GM12878 (cell line): ENCODE measurements around the gene NQO1. TPM values are rescaled to one million over a fixed set of nuclear protein-coding genes. Genes with fewer than 3 reads are reported as not detected.
A peak's percentile ranks its signal among the peaks of the same experiment; 100 is the strongest.

Experiments used
- ATAC-seq: fragments of 200-7000 bp; cut with Tn5 transposase; 3 replicates; pipeline ENCODE4 v1.9.1; 2020; ENCODE audit warnings: mild to moderate bottlenecking, moderate library complexity
- BruUV-seq: library from RNA; stranded (reverse); fragments of 400-500 nt; replicated peaks from 2 replicates; lab custom pipeline; 2021; lab: Mats Ljungman, UMichigan
- CTCF ChIA-PET: fragments of 300-600 bp; sonication (Branson Sonifier 250); formaldehyde crosslinking; extraction: SDS; loops from one replicate; lab custom pipeline; 2021; ENCODE audit warnings: inconsistent platforms; lab: Yijun Ruan, JAX
- POLR2A ChIA-PET: fragments of 350-600 bp; formaldehyde crosslinking; extraction: SDS; loops from one replicate; lab custom pipeline; 2021; ENCODE audit warnings: inconsistent platforms; lab: Charles Lee
- RAD21 ChIA-PET: fragments of 300-600 bp; sonication (Branson Sonifier 250); formaldehyde crosslinking; loops from one replicate; lab custom pipeline; 2023; ENCODE audit warnings: antibody characterized with exemption; ENCODE audit not compliant: unreplicated experiment; lab: Charles Lee
- SMC1A ChIA-PET: fragments of 300-600 bp; sonication (Branson Sonifier 250); formaldehyde crosslinking; loops from one replicate; lab custom pipeline; 2023; ENCODE audit not compliant: unreplicated experiment, uncharacterized antibody; lab: Charles Lee
- DNase-seq: peaks from one replicate; pipeline ENCODE4 v3.0.0-alpha.2; 2011; ENCODE audit warnings: low read depth, low spot score
- FAIRE-seq: peaks from 3 replicates; lab custom pipeline; 2011; peaks lifted over from hg19 to GRCh38; lab: Jason Lieb, UNC
- H2AFZ ChIP-seq: 2 replicates; pipeline ENCODE4 v1.6.0; 2011; ENCODE audit warnings: low read depth, low read length, control low read depth; ENCODE audit not compliant: control insufficient read depth
- H3K27ac ChIP-seq: 2 replicates; pipeline ENCODE4 v1.5.1; 2011; ENCODE audit warnings: control low read depth; ENCODE audit not compliant: control insufficient read depth, insufficient read depth
- H3K27me3 ChIP-seq, 2 experiments: replicated peaks in 1 of 2; 2 replicates each; pipeline versions ENCODE4 v1.6.0 to v1.6.1; 2011; ENCODE audit warnings: low read length in 1 of 2; ENCODE audit not compliant: control insufficient read depth in 2 of 2, insufficient read depth in 2 of 2
- H3K36me3 ChIP-seq, 2 experiments: 2 replicates each; pipeline ENCODE4 v1.5.1; 2011; ENCODE audit warnings: low read length in 1 of 2; ENCODE audit not compliant: control insufficient read depth in 2 of 2, insufficient read depth in 2 of 2
- H3K4me1 ChIP-seq: 2 replicates; pipeline ENCODE4 v1.6.1; 2011; ENCODE audit warnings: mild to moderate bottlenecking, low read length, moderate library complexity, mixed read lengths; ENCODE audit not compliant: control insufficient read depth, insufficient read depth
- H3K4me2 ChIP-seq: 2 replicates; pipeline ENCODE4 v1.6.0; 2011; ENCODE audit warnings: control low read depth; ENCODE audit not compliant: control insufficient read depth, insufficient read depth
- H3K4me3 ChIP-seq: fragments of 200-600 bp; sonication (generic); 2 replicates; pipeline ENCODE4 v1.5.1; 2016
- H3K79me2 ChIP-seq: 2 replicates; pipeline ENCODE4 v1.6.0; 2011; ENCODE audit warnings: low read length; ENCODE audit not compliant: control insufficient read depth, insufficient read depth
- H3K9ac ChIP-seq: 2 replicates; pipeline ENCODE4 v1.8.0; 2011; ENCODE audit warnings: low read length, control low read depth, mixed read lengths; ENCODE audit not compliant: control insufficient read depth, insufficient read depth
- H3K9me3 ChIP-seq: replicated peaks from 3 replicates; pipeline ENCODE4 v1.5.1; 2011; ENCODE audit warnings: mild to moderate bottlenecking, low read length; ENCODE audit not compliant: control insufficient read depth, insufficient read depth
- H4K20me1 ChIP-seq: 2 replicates; pipeline ENCODE4 v1.6.0; 2011; ENCODE audit not compliant: control insufficient read depth, insufficient read depth
- BCL11A ChIP-seq: IDR thresholded peaks from 2 replicates; pipeline ENCODE4 v1.6.1; 2011; ENCODE audit warnings: low read depth, low read length
- NR2F1 ChIP-seq: fragments of 450-650 bp; conservative IDR thresholded peaks from 2 replicates; pipeline ENCODE4 v1.6.1; 2017; ENCODE audit warnings: mild to moderate bottlenecking
- SREBF2 ChIP-seq: IDR thresholded peaks from 2 replicates; pipeline ENCODE4 v1.6.1; 2012; ENCODE audit warnings: mild to moderate bottlenecking, low read length
- WGBS: methylation state at CpG from one replicate; pipeline ENCODE4 v1.1.6; 2016; ENCODE audit warnings: low lambda C conversion rate; ENCODE audit not compliant: insufficient replicate concordance, insufficient coverage; ENCODE audit errors: missing lambda C conversion rate; 5-methylcytosine and 5-hydroxymethylcytosine counted together
- in situ Hi-C: fragments of 300-500 bp; cut with MboI; formaldehyde crosslinking; loops from 9 replicates; pipeline ENCODE4 v1.14.3; 2018; ENCODE audit warnings: mixed read lengths
- intact Hi-C: fragments of 100-400 bp; cut with micrococcal nuclease; formaldehyde crosslinking; loops from one replicate; pipeline ENCODE4 v1.14.2; 2022; ENCODE audit not compliant: unreplicated experiment
- polyA plus RNA-seq, 11 experiments: library from polyadenylated mRNA; depleted of rRNA in 4 of 11; unstranded in 6 of 11; stranded (reverse) in 5 of 11; fragments of >200 nt; fragmentation: Nextera tagmentation in 4 of 11; fragmentation: Illumina TruSeq in 1 of 11; extraction: Ambion mirVana in 4 of 11; extraction: Trizol in 1 of 11; gene quantifications; 1 replicate in 1 of 11; 2 replicates in 10 of 11; pipeline versions ENCODE4 v1.2.1 to v1.2.3, GENCODE V29; 2011 to 2016; ENCODE audit warnings: inconsistent platforms in 2 of 11, missing spikeins in 2 of 11, low read depth in 1 of 11
- total RNA-seq, 4 experiments: library from RNA; depleted of rRNA in 3 of 4; stranded (reverse); fragments of >200 nt in 3 of 4; fragmentation: Illumina TruSeq in 1 of 4; extraction: Trizol in 1 of 4; gene quantifications; 2 replicates each; pipeline versions ENCODE4 v1.2.1 to v1.2.3, GENCODE V29; 2013 to 2021
- TF ChIP-seq, protein P1 (sequence below): fragments of 450-650 bp; IDR thresholded peaks from 2 replicates; pipeline ENCODE4 v1.6.1; 2016; ENCODE audit warnings: mild to moderate bottlenecking, moderate library complexity, borderline replicate concordance
- TF ChIP-seq, protein P2 (sequence below): fragments of 450-650 bp; IDR thresholded peaks from 2 replicates; pipeline ENCODE4 v1.6.1; 2016; ENCODE audit warnings: mild to moderate bottlenecking
- TF ChIP-seq, protein P3 (sequence below): fragments of 450-650 bp; IDR thresholded peaks from 2 replicates; pipeline ENCODE4 v1.6.1; 2017; ENCODE audit warnings: mild to moderate bottlenecking

The NQO1 gene
- total and polyA plus RNA-seq, 10 of the 15 experiments (the other 5 are each of a cell fraction or from before 2014, with no cell fraction given) = 24.6 to 84.9 (median 34.6) TPM

DNA sequence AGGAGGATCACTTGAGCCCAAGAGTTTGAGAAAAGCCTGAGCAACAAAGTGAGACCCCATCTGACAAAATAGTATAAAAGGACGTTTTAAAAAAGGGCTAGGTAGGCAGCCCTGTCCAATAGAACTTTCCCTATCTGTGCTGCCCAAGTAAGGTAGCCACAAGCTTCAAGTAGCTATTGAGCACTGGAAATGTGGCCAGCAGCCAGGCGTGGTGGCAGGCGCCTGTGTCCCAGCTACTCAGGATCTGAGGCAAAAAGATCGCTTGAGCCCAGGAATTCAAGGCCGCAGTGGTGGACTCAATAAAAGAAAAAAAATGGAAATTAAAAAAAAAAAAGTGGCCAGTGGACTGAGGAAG is 1.5 kb upstream of the NQO1 start (continued):
- TF ChIP-seq, protein P1, sequence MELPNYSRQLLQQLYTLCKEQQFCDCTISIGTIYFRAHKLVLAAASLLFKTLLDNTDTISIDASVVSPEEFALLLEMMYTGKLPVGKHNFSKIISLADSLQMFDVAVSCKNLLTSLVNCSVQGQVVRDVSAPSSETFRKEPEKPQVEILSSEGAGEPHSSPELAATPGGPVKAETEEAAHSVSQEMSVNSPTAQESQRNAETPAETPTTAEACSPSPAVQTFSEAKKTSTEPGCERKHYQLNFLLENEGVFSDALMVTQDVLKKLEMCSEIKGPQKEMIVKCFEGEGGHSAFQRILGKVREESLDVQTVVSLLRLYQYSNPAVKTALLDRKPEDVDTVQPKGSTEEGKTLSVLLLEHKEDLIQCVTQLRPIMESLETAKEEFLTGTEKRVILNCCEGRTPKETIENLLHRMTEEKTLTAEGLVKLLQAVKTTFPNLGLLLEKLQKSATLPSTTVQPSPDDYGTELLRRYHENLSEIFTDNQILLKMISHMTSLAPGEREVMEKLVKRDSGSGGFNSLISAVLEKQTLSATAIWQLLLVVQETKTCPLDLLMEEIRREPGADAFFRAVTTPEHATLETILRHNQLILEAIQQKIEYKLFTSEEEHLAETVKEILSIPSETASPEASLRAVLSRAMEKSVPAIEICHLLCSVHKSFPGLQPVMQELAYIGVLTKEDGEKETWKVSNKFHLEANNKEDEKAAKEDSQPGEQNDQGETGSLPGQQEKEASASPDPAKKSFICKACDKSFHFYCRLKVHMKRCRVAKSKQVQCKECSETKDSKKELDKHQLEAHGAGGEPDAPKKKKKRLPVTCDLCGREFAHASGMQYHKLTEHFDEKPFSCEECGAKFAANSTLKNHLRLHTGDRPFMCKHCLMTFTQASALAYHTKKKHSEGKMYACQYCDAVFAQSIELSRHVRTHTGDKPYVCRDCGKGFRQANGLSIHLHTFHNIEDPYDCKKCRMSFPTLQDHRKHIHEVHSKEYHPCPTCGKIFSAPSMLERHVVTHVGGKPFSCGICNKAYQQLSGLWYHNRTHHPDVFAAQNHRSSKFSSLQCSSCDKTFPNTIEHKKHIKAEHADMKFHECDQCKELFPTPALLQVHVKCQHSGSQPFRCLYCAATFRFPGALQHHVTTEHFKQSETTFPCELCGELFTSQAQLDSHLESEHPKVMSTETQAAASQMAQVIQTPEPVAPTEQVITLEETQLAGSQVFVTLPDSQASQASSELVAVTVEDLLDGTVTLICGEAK = no peak
- TF ChIP-seq NR2F1 (no peak), BCL11A (no peak)

DNA sequence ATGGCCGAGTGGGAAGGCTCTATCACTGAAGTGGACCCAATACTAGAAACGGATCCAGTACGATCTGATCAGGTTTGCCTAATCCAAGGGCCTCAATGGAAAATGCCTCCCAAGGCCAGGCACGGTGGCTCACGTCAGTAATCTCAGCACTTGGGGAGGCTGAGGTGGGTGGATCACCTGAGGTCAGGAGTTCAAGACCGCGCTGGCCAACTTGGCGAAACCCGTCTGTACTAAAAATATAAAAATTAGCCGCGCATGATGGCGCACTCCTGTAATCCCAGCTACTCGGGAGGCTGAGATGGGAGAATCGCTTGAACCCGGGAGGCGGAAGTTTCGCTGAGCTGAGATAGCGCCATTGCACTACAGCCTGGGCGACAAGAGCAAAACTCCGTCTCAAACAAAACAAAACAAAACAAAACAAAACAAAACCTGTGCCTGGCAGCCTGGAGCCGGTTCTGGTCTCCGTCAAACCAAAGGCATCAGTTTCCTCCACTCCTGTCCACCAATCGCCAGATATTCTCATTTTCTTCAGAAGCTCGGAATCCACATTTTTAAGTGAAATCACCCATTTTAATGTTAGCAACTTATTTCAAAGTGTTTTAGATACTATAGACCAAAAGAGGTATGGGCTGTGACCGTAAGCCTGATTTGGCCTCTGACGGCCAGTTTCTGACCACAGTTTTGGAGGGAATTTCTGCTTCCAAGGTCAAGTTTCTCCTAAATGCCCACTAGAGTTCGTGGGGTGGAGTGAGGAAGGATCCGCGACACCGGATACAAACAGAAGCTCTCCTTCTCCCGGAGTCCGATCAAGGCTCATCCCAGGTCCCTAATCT is 664 bp downstream of the NQO1 start:
- Histone ChIP-seq H2AFZ (peak overlapping the region; percentile 98), H3K36me3 (no peaks in the 10 kb centered on the region)
- 71% methylated on average over 32 of the region's 32 CpGs for WGBS
- TF ChIP-seq SREBF2 = no peak
- TF ChIP-seq, protein P2, sequence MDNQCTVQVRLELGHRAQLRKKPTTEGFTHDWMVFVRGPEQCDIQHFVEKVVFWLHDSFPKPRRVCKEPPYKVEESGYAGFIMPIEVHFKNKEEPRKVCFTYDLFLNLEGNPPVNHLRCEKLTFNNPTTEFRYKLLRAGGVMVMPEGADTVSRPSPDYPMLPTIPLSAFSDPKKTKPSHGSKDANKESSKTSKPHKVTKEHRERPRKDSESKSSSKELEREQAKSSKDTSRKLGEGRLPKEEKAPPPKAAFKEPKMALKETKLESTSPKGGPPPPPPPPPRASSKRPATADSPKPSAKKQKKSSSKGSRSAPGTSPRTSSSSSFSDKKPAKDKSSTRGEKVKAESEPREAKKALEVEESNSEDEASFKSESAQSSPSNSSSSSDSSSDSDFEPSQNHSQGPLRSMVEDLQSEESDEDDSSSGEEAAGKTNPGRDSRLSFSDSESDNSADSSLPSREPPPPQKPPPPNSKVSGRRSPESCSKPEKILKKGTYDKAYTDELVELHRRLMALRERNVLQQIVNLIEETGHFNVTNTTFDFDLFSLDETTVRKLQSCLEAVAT = peak; percentile 92
- TF ChIP-seq, protein P3, sequence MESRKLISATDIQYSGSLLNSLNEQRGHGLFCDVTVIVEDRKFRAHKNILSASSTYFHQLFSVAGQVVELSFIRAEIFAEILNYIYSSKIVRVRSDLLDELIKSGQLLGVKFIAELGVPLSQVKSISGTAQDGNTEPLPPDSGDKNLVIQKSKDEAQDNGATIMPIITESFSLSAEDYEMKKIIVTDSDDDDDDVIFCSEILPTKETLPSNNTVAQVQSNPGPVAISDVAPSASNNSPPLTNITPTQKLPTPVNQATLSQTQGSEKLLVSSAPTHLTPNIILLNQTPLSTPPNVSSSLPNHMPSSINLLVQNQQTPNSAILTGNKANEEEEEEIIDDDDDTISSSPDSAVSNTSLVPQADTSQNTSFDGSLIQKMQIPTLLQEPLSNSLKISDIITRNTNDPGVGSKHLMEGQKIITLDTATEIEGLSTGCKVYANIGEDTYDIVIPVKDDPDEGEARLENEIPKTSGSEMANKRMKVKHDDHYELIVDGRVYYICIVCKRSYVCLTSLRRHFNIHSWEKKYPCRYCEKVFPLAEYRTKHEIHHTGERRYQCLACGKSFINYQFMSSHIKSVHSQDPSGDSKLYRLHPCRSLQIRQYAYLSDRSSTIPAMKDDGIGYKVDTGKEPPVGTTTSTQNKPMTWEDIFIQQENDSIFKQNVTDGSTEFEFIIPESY = peak; percentile 63; the same call in 1 of the 2 replicates
- TF ChIP-seq, all 136 proteins: peak for 2
- H3K4me1 ChIP-seq = no peaks in the 10 kb centered on the region; the same call in none of the 2 replicates
- FAIRE-seq (no peak), ATAC-seq (no peak), DNase-seq (no peak)
- no peaks in the 10 kb centered on the region for H4K20me1 ChIP-seq
- RAD21 ChIA-PET = interaction anchor here (1.1 to 2.5 kb wide), 3 partner anchors 16 to 330 kb away, joined by 4 to 18 read pairs (median 10); partner anchors contain the start of gene NOB1
- BruUV-seq = TSS peak; percentile 93
- peak overlapping the region; percentile 81 for H3K9ac ChIP-seq
- H3K4me2 ChIP-seq = peak overlapping the region; percentile 97
- peak overlapping the region; percentile 78 for H3K4me3 ChIP-seq
- H3K27me3 ChIP-seq = no peaks in the 10 kb centered on the region
- peaks cover 20% of the 10 kb centered on the region for H3K79me2 ChIP-seq
- SMC1A ChIA-PET = interaction anchor here (0.8 to 8.3 kb wide), 9 partner anchors 8 to 329 kb away, joined by 3 to 47 read pairs (median 4); partner anchors contain the start of genes NOB1 and WWP2
- intact Hi-C loops = loop anchor here (2.0 kb wide), 1 partner anchor 29 kb away; the partner anchor contains the start of gene NOB1
- H3K27ac ChIP-seq = peak overlapping the region; percentile 92
- POLR2A ChIA-PET = interaction anchor here (0.6 to 5.6 kb wide), 4 partner anchors 11 to 373 kb away, joined by 5 to 25 read pairs (median 6); partner anchors contain the start of genes NOB1 and WWP2
- in situ Hi-C loops = no loop called here
- no peaks in the 10 kb centered on the region; the same call in 2 of the 3 replicates for H3K9me3 ChIP-seq
- CTCF ChIA-PET = interaction anchor here (0.9 to 8.2 kb wide), 7 partner anchors 15 to 330 kb away, joined by 3 to 68 read pairs (median 5); partner anchors contain the start of gene NOB1
